Measurements from ENCODE around the gene GZF1. TPM values are rescaled to one million over a fixed set of nuclear protein-coding genes. Genes with fewer than 3 reads are reported as not detected.

Gene GZF1
- total RNA-seq (10 to 100 TPM; 20.6 to 42.7 (median 28.8) TPM), polyA plus RNA-seq (10 to 100 TPM in 1 of 2 donors, 1 to 10 TPM in 1; 8.6 to 10.0 TPM)
- long read RNA-seq, donor 1, full-length matches to known transcripts = 46 of 73 reads
- long read RNA-seq, donor 1, partial matches to known transcripts = 8 of 73 reads
- long read RNA-seq, donor 1, other reads (novel, unspliced or antisense) = 19 of 73 reads
- long read RNA-seq, donor 2, full-length matches to known transcripts = 37 of 63 reads
- long read RNA-seq, donor 2, partial matches to known transcripts = 3 of 63 reads
- long read RNA-seq, donor 2, other reads (novel, unspliced or antisense) = 23 of 63 reads
- long read RNA-seq, donor 3, full-length matches to known transcripts = 25 of 58 reads
- long read RNA-seq, donor 3, partial matches to known transcripts = 12 of 58 reads
- long read RNA-seq, donor 3, other reads (novel, unspliced or antisense) = 21 of 58 reads

DNA sequence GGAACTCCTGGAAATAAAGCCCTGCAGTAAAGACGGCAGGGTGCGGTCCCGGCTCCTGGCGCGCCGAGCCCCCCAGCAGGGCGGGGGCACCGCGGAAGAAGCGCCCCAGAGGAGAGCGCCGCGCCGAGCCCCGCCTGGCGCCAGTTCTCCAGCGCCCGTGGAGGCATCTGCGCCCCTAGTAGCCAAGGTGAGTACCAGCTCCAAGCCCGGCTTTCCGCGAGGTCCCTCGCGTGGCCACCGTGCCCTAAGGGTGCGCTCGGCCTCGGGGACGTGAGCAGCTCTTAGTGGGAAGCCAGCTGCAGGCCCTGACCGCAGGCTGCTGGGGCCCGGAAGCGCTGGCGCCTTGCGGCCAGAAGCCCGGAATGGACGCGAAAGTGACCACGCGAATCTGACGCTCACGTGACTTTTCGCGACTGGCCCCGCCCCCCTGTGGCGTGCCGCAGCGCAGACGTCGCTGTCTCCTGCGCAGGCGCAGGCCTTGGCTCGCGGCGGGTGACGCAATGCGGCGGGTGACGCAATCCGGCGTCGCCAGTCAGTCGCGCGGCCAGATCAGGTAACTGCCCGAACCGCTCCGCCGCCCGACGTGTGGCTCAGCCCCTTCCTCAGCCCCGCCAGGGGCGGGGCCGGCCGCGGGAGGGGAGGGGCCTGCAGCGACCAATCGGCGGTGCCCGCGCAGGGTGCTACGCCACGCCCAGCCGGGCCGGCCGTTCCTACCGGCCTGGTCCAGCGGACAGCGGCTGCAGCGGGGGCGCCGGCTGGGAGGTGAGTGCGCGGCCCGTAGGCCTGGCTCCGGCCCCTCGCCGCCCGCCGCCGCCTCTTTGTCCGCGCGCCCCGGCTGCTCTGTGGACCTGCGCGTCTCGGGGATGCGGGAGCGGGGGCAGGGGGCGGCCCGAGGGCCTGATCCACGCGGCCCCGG lies at the start of gene GZF1:
Gene GZF1 (plus strand): TSS at position 707 of the 916 bp plus-strand sequence. CDS start 2,202 bp downstream, outside the sequence.
- peaks cover 0 to 26% (median 12%) of the 10 kb centered on the region in 9 donors for H3K36me3 ChIP-seq
- ATAC-seq = peak; percentile 85 to 95 (median 90)
- DNase-seq = peak; percentile 97 to 99
- H3K27me3 ChIP-seq = no peaks in the 10 kb centered on the region
- H3K4me3 ChIP-seq = peak within 1 kb of the TSS; percentile 64 to 93 (median 87)
- WGBS, 2 donors = 0 to 1% methylated on average over 80 to 114 of the region's 114 CpGs
- TF ChIP-seq, protein P1, sequence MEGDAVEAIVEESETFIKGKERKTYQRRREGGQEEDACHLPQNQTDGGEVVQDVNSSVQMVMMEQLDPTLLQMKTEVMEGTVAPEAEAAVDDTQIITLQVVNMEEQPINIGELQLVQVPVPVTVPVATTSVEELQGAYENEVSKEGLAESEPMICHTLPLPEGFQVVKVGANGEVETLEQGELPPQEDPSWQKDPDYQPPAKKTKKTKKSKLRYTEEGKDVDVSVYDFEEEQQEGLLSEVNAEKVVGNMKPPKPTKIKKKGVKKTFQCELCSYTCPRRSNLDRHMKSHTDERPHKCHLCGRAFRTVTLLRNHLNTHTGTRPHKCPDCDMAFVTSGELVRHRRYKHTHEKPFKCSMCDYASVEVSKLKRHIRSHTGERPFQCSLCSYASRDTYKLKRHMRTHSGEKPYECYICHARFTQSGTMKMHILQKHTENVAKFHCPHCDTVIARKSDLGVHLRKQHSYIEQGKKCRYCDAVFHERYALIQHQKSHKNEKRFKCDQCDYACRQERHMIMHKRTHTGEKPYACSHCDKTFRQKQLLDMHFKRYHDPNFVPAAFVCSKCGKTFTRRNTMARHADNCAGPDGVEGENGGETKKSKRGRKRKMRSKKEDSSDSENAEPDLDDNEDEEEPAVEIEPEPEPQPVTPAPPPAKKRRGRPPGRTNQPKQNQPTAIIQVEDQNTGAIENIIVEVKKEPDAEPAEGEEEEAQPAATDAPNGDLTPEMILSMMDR (IDR thresholded peaks at IDR 0.05) = peak in 5 of 9 donors; percentile 2 to 35 (median 13)
- peak within 1 kb of the TSS; percentile 97 to 100 (median 100) for H3K27ac ChIP-seq
- peaks cover 9 to 81% (median 58%) of the 10 kb centered on the region in 9 donors for H3K4me1 ChIP-seq
- no peaks in the 10 kb centered on the region for H3K9me3 ChIP-seq
- intact Hi-C loops (cut with DNase I) = loop anchor here in 7 of 10 donors (5.0 to 10.0 kb wide), 5 partner anchors 53 to 273 kb away; partner anchors contain the start of genes NAPB (in 4 of the 7), CST3 (in 2 of the 7) and CST9 (in 1 of the 7)

DNA sequence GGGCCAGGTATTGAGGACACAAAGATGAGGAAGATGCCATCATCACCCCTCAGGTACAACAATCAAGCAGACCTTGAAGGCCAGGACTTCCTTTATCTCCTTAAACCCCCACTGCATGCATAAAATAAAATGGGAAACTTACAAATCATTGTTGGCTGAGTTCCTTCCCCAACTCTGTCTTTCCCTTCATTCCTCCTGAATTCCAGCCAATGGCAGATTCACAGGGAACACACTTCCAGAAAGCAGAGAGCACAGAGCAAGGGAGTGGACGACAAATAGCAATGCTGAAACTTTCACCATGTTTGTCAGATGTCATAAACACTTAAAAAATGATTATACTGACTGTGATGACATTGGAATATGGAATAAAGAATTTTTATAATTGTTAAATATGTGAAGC lies 48.7 kb upstream of the GZF1 start:
- intact Hi-C loops (cut with DNase I) = loop anchor here in 1 of 10 donors (10.0 kb wide), 1 partner anchor 58 kb away; no protein-coding TSS in a partner anchor
- peaks cover 0 to 29% (median 0%) of the 10 kb centered on the region in 9 donors for H3K4me1 ChIP-seq
- no peak overlapping the region for H3K27ac ChIP-seq
- WGBS, 2 donors = 67 to 75% methylated on average over 1 of the region's 1 CpG
- no peak overlapping the region for H3K4me3 ChIP-seq
- no peak for ATAC-seq
- TF ChIP-seq, protein P1 (IDR thresholded peaks at IDR 0.05) = no peak
- no peaks in the 10 kb centered on the region for H3K27me3 ChIP-seq
- no peak for DNase-seq
- peaks cover 0 to 3% (median 0%) of the 10 kb centered on the region in 11 donors for H3K9me3 ChIP-seq
- no peaks in the 10 kb centered on the region for H3K36me3 ChIP-seq

DNA sequence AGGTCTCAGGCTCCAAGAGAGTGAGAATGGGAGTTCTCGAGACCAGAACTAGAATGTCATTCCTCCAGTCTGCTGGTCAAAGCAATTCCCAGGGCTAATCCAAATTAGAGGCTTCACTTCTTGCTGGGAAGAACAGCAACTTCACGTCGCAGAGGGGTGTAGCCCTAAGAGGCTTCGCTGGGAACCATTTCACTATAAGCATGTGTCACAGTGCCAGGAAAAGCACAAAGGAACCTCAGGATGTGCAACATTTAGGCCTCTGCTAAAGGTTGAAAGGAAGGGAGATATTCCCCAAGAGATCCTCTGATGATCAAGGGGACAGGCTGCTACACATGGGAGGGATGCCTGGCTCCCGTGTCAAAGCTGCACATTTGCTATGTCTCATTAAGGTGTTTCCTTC lies 47.3 kb upstream of the GZF1 start:
- H3K9me3 ChIP-seq = peaks cover 0 to 3% (median 0%) of the 10 kb centered on the region in 11 donors
- H3K27me3 ChIP-seq = peaks cover 0 to 3% (median 0%) of the 10 kb centered on the region in 7 donors
- peak overlapping the region in 3 of 10 donors; percentile 7 to 48 (median 33) for H3K27ac ChIP-seq
- 74 to 84% methylated on average over 5 of the region's 5 CpGs for WGBS, 2 donors
- TF ChIP-seq, protein P1 (IDR thresholded peaks at IDR 0.05) = no peak
- H3K36me3 ChIP-seq = no peaks in the 10 kb centered on the region
- ATAC-seq (peak in 3 of 8 donors; percentile 24 to 47 (median 26)), DNase-seq (no peak)
- intact Hi-C loops (cut with DNase I) = loop anchor here in 1 of 10 donors (10.0 kb wide), 1 partner anchor 60 kb away; no protein-coding TSS in a partner anchor
- H3K4me3 ChIP-seq = no peak overlapping the region
- peaks cover 0 to 29% (median 0%) of the 10 kb centered on the region in 9 donors for H3K4me1 ChIP-seq
